Esophagus muscularis mucosa (tissue), 3 donors: ENCODE measurements around the gene HIC1.

ENCODE experiments used
- POLR2A ChIP-seq: fragments of 450-650 bp; IDR thresholded peaks from one replicate; pipeline ENCODE4 v1.6.1; 2017; ENCODE audit warnings: antibody characterized with exemption, moderate library complexity, mild to moderate bottlenecking, low read depth
- TF ChIP-seq, protein P1 (sequence below), 3 experiments: fragments of 200-600 bp in 2 of 3; fragments of 450-650 bp in 1 of 3; sonication (generic) in 2 of 3; IDR thresholded peaks; one replicate each; pipeline ENCODE4 v1.5.1; 2017 to 2019; ENCODE audit warnings: antibody characterized with exemption in 3 of 3, mild to moderate bottlenecking in 2 of 3, moderate library complexity in 1 of 3

DNA sequence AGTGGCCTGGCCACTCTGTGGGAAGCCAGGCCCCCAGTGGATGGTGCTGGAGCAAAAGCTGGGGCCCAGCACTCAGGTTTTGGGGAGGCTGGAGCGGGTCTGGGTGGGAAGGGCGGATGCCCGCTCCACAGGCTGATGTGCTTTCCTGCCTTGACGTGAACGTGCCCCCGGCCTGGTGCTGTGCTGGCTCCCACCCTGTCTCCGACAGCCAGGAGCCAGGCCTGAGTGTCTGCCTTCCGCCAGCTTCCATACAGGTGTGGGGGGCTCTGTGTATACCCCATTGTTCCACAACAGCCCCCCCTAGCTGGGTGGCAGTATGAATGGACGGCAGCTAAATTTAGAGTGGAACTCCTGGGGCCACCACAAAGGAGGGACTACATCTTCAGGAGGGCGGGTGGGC lies 20.0 kb downstream of the HIC1 start:
- TF ChIP-seq POLR2A: no peak
- TF ChIP-seq, protein P1, sequence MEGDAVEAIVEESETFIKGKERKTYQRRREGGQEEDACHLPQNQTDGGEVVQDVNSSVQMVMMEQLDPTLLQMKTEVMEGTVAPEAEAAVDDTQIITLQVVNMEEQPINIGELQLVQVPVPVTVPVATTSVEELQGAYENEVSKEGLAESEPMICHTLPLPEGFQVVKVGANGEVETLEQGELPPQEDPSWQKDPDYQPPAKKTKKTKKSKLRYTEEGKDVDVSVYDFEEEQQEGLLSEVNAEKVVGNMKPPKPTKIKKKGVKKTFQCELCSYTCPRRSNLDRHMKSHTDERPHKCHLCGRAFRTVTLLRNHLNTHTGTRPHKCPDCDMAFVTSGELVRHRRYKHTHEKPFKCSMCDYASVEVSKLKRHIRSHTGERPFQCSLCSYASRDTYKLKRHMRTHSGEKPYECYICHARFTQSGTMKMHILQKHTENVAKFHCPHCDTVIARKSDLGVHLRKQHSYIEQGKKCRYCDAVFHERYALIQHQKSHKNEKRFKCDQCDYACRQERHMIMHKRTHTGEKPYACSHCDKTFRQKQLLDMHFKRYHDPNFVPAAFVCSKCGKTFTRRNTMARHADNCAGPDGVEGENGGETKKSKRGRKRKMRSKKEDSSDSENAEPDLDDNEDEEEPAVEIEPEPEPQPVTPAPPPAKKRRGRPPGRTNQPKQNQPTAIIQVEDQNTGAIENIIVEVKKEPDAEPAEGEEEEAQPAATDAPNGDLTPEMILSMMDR (IDR thresholded peaks at IDR 0.05): no peak
